KOPT-K1 (cell line): ENCODE results near the gene ANO8.

Source experiments
- H3K27ac ChIP-seq: fragments of 200-600 bp; sonication (generic); 2 replicates; pipeline ENCODE4 v1.5.1; 2016; ENCODE audit warnings: antibody characterized with exemption, mild to moderate bottlenecking, low read depth, low read length; ENCODE audit not compliant: poor library complexity, severe bottlenecking
- H3K36me3 ChIP-seq: fragments of 200-600 bp; sonication (generic); 2 replicates; pipeline ENCODE4 v1.5.1; 2017; ENCODE audit warnings: antibody characterized with exemption, mild to moderate bottlenecking, low read length, moderate library complexity; ENCODE audit not compliant: insufficient read depth
- H3K9me3 ChIP-seq: fragments of 200-600 bp; sonication (generic); 2 replicates; pipeline ENCODE4 v1.5.1; 2017; ENCODE audit warnings: antibody characterized with exemption, low read length, mild to moderate bottlenecking; ENCODE audit not compliant: insufficient read depth, poor library complexity, severe bottlenecking

ANO8 gene

GRCh38 chr19:17337675-17338432 lies 3.2 kb upstream of the ANO8 start:
- Histone ChIP-seq H3K27ac (peak overlapping the region; percentile 72), H3K9me3 (no peaks in the 10 kb centered on the region), H3K36me3 (peaks cover 25% of the 10 kb centered on the region)

- Histone ChIP-seq H3K9me3 (no peaks in the 10 kb centered on the region), H3K36me3 (peaks cover 17% of the 10 kb centered on the region), H3K27ac (peak within 1 kb of the TSS; percentile 72)
Measured at GRCh38 chr19:17336872-17337674, 2.4 kb upstream of the ANO8 start, which contains the start of gene GTPBP3. TSS of gene GTPBP3 (plus strand) at chr19:17337553. CDS start at chr19:17337612, 59 bp downstream.

- H3K9me3 ChIP-seq: no peaks in the 10 kb centered on the region
- no peak overlapping the region for H3K27ac ChIP-seq
- H3K36me3 ChIP-seq: 0 out of 2 replicates have a peak, but pooled peaks cover 4% of the 10 kb centered on the region
Measured at GRCh38 chr19:17335575-17335974, 920 bp upstream of the ANO8 start.

- Histone ChIP-seq H3K9me3 (no peaks in the 10 kb centered on the region), H3K36me3 (0 out of 2 replicates have a peak, but pooled peaks cover 2% of the 10 kb centered on the region), H3K27ac (peak overlapping the region; percentile 55)
Measured at GRCh38 chr19:17333611-17334413, 843 bp downstream of the ANO8 start.

GRCh38 chr19:17332677-17333581 lies 1.7 kb downstream of the ANO8 start:
- Histone ChIP-seq H3K36me3 (no peaks in the 10 kb centered on the region), H3K9me3 (no peaks in the 10 kb centered on the region), H3K27ac (no peak overlapping the region)

GRCh38 chr19:17332360-17332676 lies 2.3 kb downstream of the ANO8 start:
- H3K9me3 ChIP-seq: no peaks in the 10 kb centered on the region
- H3K27ac ChIP-seq: no peak overlapping the region
- no peaks in the 10 kb centered on the region for H3K36me3 ChIP-seq

GRCh38 chr19:17331045-17331558 lies 3.6 kb downstream of the ANO8 start:
- H3K9me3 ChIP-seq: no peaks in the 10 kb centered on the region
- H3K36me3 ChIP-seq: no peaks in the 10 kb centered on the region
- H3K27ac ChIP-seq: no peak overlapping the region

GRCh38 chr19:17330262-17331044 lies 4.2 kb downstream of the ANO8 start:
- Histone ChIP-seq H3K27ac (no peak overlapping the region), H3K36me3 (no peaks in the 10 kb centered on the region), H3K9me3 (no peaks in the 10 kb centered on the region)

- Histone ChIP-seq H3K27ac (no peak overlapping the region), H3K9me3 (no peaks in the 10 kb centered on the region), H3K36me3 (no peaks in the 10 kb centered on the region)
Measured at GRCh38 chr19:17329366-17330261, 5.0 kb downstream of the ANO8 start.

- Histone ChIP-seq H3K36me3 (no peaks in the 10 kb centered on the region), H3K9me3 (no peaks in the 10 kb centered on the region), H3K27ac (peak overlapping the region; percentile 60)
Measured at GRCh38 chr19:17328517-17329365, 5.9 kb downstream of the ANO8 start.

GRCh38 chr19:17327654-17328516 lies 6.8 kb downstream of the ANO8 start:
- H3K9me3 ChIP-seq: no peaks in the 10 kb centered on the region
- H3K36me3 ChIP-seq: peaks cover under 1% of the 10 kb centered on the region; the same call in 1 of the 2 replicates
- H3K27ac ChIP-seq: peak overlapping the region; percentile 60
